PFSK-1 (cell line): ENCODE measurements around the gene GDF2.

ENCODE experiments used
- FOXP2 ChIP-seq: optimal IDR thresholded peaks from 2 replicates; pipeline ENCODE3; 2011; ENCODE audit warnings: borderline replicate concordance, control low read depth, inconsistent platforms; ENCODE audit not compliant: insufficient read depth; ENCODE audit errors: extremely low read length, extremely low read depth
- POLR2AphosphoS5 ChIP-seq: IDR thresholded peaks from 2 replicates; pipeline ENCODE4 v1.6.1; 2012; ENCODE audit warnings: low read depth, mild to moderate bottlenecking, control low read depth, low read length, moderate library complexity
- SIN3A ChIP-seq: IDR thresholded peaks from 2 replicates; pipeline ENCODE4 v1.6.1; 2012; ENCODE audit warnings: mild to moderate bottlenecking, low read length, moderate library complexity, borderline replicate concordance; ENCODE audit not compliant: insufficient read depth
- TAF1 ChIP-seq: IDR thresholded peaks from 2 replicates; pipeline ENCODE4 v1.6.1; 2012; ENCODE audit warnings: low read length, control low read depth, borderline replicate concordance; ENCODE audit not compliant: insufficient read depth
- TF ChIP-seq, protein P1 (sequence below), 2 experiments: IDR thresholded peaks; 2 replicates each; pipeline versions ENCODE4 v1.6.1 to v1.8.0; 2011 to 2012; ENCODE audit warnings: low read depth in 2 of 2, low read length in 2 of 2, control low read depth in 1 of 2, inconsistent platforms in 1 of 2, mild to moderate bottlenecking in 1 of 2, moderate library complexity in 1 of 2; ENCODE audit not compliant: insufficient read depth in 1 of 2

The GDF2 gene

GRCh38 chr10:47283101-47283630 is 39.1 kb upstream of the GDF2 start:
- TF ChIP-seq SIN3A: no peak
- TF ChIP-seq, protein P1, sequence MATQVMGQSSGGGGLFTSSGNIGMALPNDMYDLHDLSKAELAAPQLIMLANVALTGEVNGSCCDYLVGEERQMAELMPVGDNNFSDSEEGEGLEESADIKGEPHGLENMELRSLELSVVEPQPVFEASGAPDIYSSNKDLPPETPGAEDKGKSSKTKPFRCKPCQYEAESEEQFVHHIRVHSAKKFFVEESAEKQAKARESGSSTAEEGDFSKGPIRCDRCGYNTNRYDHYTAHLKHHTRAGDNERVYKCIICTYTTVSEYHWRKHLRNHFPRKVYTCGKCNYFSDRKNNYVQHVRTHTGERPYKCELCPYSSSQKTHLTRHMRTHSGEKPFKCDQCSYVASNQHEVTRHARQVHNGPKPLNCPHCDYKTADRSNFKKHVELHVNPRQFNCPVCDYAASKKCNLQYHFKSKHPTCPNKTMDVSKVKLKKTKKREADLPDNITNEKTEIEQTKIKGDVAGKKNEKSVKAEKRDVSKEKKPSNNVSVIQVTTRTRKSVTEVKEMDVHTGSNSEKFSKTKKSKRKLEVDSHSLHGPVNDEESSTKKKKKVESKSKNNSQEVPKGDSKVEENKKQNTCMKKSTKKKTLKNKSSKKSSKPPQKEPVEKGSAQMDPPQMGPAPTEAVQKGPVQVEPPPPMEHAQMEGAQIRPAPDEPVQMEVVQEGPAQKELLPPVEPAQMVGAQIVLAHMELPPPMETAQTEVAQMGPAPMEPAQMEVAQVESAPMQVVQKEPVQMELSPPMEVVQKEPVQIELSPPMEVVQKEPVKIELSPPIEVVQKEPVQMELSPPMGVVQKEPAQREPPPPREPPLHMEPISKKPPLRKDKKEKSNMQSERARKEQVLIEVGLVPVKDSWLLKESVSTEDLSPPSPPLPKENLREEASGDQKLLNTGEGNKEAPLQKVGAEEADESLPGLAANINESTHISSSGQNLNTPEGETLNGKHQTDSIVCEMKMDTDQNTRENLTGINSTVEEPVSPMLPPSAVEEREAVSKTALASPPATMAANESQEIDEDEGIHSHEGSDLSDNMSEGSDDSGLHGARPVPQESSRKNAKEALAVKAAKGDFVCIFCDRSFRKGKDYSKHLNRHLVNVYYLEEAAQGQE (IDR thresholded peaks at IDR 0.05; ENCODE audit: insufficient read depth in 1 of 2, low read depth in 2 of 2, low read length in 2 of 2): no peak
- no peak for TF ChIP-seq POLR2AphosphoS5
- no peak for TF ChIP-seq TAF1
- no peak for TF ChIP-seq FOXP2

DNA sequence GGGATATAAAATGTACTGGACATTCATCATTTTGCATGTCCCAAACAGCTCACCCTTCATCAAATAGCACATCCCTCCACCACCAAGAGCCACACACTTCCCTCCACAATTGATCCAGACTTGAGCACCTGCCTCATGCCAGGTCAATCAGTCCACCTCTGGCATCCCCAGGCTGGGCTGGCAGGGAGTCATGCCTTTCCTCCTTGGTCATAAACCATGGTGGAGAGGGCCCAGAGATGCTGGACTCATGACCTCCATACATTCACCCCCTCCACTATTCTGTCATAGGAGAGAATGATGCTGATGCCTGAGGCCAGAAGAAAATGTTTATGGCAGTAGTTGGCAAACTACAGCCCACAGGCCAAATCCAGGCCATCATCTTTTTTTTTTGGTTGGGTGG is 38.4 kb upstream of the GDF2 start:
- TF ChIP-seq SIN3A (no peak), POLR2AphosphoS5 (no peak), TAF1 (no peak), FOXP2 (no peak)
- TF ChIP-seq, protein P1 (IDR thresholded peaks at IDR 0.05; ENCODE audit: insufficient read depth in 1 of 2, low read depth in 2 of 2, low read length in 2 of 2): no peak

DNA sequence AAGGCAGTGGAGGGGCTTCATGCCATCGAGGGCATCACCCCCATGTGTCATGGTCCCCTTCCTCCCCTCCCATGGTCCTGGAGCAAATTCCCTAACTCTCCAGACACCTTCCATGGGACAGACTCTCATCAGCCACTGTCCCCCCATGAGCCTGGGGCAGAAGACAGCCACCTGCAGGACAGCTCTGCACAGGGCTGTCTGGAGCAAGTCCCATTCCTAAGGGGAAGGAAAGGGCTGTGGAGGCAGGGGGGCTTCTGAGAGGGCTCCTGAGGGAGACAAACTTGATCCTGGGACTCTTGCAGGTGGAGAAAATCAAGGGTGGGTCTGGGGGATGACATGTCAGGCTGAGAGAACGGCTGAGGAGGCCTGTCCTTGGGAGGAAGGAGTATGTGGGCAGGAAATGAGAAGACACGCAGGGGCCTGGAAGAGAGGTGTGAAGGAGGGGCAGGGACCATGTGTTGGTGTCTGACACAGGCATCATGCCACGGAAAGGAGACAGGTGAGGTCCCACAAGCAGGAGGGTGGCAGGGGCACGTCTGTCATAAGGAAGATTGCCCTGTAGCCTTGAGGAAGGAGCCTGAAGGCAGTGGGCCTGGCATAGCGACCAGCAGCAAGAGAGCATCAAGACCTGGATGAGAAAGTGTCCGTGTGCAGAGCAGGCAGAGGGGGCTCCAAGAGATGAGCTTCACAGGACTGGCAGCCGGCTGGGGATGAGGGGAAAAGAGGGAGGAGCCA is 36.7 kb upstream of the GDF2 start:
- TF ChIP-seq, protein P1 (IDR thresholded peaks at IDR 0.05; ENCODE audit: insufficient read depth in 1 of 2, low read depth in 2 of 2, low read length in 2 of 2): no peak
- TF ChIP-seq POLR2AphosphoS5 (no peak), TAF1 (no peak)

DNA sequence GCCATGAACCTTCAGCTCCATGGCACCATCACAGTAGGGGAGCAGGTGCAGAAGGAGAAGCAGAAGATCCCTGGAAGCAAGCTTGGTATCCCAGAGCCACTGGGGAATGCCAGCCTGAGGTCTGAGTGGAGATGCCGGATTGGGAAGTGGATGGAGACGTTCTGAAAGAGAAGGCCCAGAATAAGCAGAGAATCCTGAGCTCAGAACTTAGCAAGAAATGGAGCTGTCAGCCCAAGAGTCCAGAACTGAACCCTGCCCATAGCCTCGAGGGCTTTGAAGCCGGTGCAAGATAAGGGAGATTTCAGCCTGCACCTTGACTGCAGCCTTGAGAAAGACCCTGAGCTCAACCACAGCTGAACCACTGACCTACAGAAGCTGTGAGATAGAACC is 36.1 kb upstream of the GDF2 start:
- TF ChIP-seq SIN3A: no peak
- no peak for TF ChIP-seq FOXP2
- TF ChIP-seq POLR2AphosphoS5: no peak
- TF ChIP-seq TAF1: no peak
- TF ChIP-seq, protein P1 (IDR thresholded peaks at IDR 0.05; ENCODE audit: insufficient read depth in 1 of 2, low read depth in 2 of 2, low read length in 2 of 2): no peak
